Upper lobe of left lung (tissue), 6 donors: ENCODE results near the gene ARHGAP10. TPM values are rescaled to one million over a fixed set of nuclear protein-coding genes. Genes with fewer than 3 reads are reported as not detected.
A peak's percentile ranks its signal among the peaks of the same experiment; 100 is the strongest.

Experiments
- ATAC-seq, 2 donors: fragments of 200-7000 bp; cut with Tn5 transposase; one replicate each; pipeline ENCODE4 v1.9.1; 2022; ENCODE audit warnings: mild to moderate bottlenecking in 2 of 2, moderate library complexity in 2 of 2; ENCODE audit not compliant: low FRiP score in 2 of 2
- DNase-seq, 2 donors: peaks; one replicate each; pipeline ENCODE4 v3.0.0-alpha.2; 2019 to 2020
- H3K27ac ChIP-seq, 4 donors: fragments of 200-600 bp; sonication (generic); one replicate each; pipeline ENCODE4 v1.5.1; 2016 to 2019
- H3K27me3 ChIP-seq, 4 donors: fragments of 200-600 bp; sonication (generic); one replicate each; pipeline ENCODE4 v1.5.1; 2017 to 2019
- H3K36me3 ChIP-seq, 4 donors: fragments of 200-600 bp; sonication (generic); one replicate each; pipeline ENCODE4 v1.5.1; 2016 to 2019
- H3K4me1 ChIP-seq, 4 donors: fragments of 200-600 bp; sonication (generic); one replicate each; pipeline ENCODE4 v1.5.1; 2018 to 2019
- H3K4me3 ChIP-seq, 4 donors: fragments of 200-600 bp; sonication (generic); one replicate each; pipeline ENCODE4 v1.5.1; 2017 to 2019; ENCODE audit warnings: mild to moderate bottlenecking in 2 of 4, moderate library complexity in 1 of 4
- H3K9me3 ChIP-seq, 4 donors: fragments of 200-600 bp; sonication (generic); one replicate each; pipeline ENCODE4 v1.5.1; 2018 to 2019
- CTCF ChIP-seq, 6 experiments: fragments of 450-650 bp in 4 of 6; fragments of 200-600 bp in 2 of 6; sonication (generic) in 2 of 6; IDR thresholded peaks; one replicate each; pipeline ENCODE4 v1.5.1; 2016 to 2019; ENCODE audit warnings: antibody characterized with exemption in 6 of 6
- EP300 ChIP-seq, 4 donors: sonication (generic); formaldehyde crosslinking; IDR thresholded peaks; one replicate each; pipeline ENCODE4 v1.5.1; 2017; ENCODE audit warnings: antibody characterized with exemption in 4 of 4, control low read depth in 2 of 4
- POLR2A ChIP-seq, 4 donors: fragments of 450-650 bp; IDR thresholded peaks; one replicate each; pipeline ENCODE4 v1.5.1; 2016 to 2017; ENCODE audit warnings: antibody characterized with exemption in 4 of 4, mild to moderate bottlenecking in 2 of 4
- POLR2AphosphoS5 ChIP-seq, 2 donors: sonication (generic); formaldehyde crosslinking; IDR thresholded peaks; one replicate each; pipeline ENCODE4 v1.5.1; 2017; ENCODE audit warnings: antibody characterized with exemption in 2 of 2
- WGBS, 2 donors: methylation state at CpG; one replicate each; pipeline ENCODE4 v1.1.5; 2017 to 2018; 5-methylcytosine and 5-hydroxymethylcytosine counted together
- total RNA-seq, 6 donors: library from RNA; depleted of rRNA in 4 of 6; stranded (reverse); fragments of >200 nt in 4 of 6; gene quantifications; one replicate each; pipeline versions ENCODE4 v1.1.0 to v1.2.1, GENCODE V29; 2016 to 2021
- donor health status: DM: no; HTN: no; CAD: no; lungs with moderate emphysema.
- donor health status: DM: no; HTN: yes; CAD: no; lungs with severe emphysema.

The ARHGAP10 gene
- total RNA-seq, 6 donors from 2014 or later, result 25.9 to 47.1 (median 29.5) TPM

- H3K27me3 ChIP-seq, result no peaks in the 10 kb centered on the region
- H3K27ac ChIP-seq, result no peak overlapping the region
- H3K4me1 ChIP-seq, result no peaks in the 10 kb centered on the region
- peaks cover 0 to 6% (median 2%) of the 10 kb centered on the region in 4 donors for H3K36me3 ChIP-seq
- H3K9me3 ChIP-seq, result no peaks in the 10 kb centered on the region
- no peak for TF ChIP-seq POLR2A (IDR thresholded peaks at IDR 0.05)
- no peak for DNase-seq
- 56 to 76% methylated on average over 11 of the region's 11 CpGs for WGBS, 2 donors
- no peak overlapping the region for H3K4me3 ChIP-seq
- ATAC-seq, result no peak
Measured at GRCh38 chr4:147969573-147970385, 237.9 kb downstream of the ARHGAP10 start.

GRCh38 chr4:147971116-147971515 lies 239.2 kb downstream of the ARHGAP10 start:
- 93 to 99% methylated on average over 4 of the region's 4 CpGs for WGBS, 2 donors
- Histone ChIP-seq H3K27me3 (no peaks in the 10 kb centered on the region), H3K36me3 (peaks cover 0 to 6% (median 2%) of the 10 kb centered on the region in 4 donors), H3K4me3 (no peak overlapping the region), H3K4me1 (no peaks in the 10 kb centered on the region), H3K27ac (no peak overlapping the region), H3K9me3 (no peaks in the 10 kb centered on the region)
- no peak for TF ChIP-seq EP300 (IDR thresholded peaks at IDR 0.05)
- no peak for TF ChIP-seq POLR2AphosphoS5 (IDR thresholded peaks at IDR 0.05)
- no peak for TF ChIP-seq POLR2A (IDR thresholded peaks at IDR 0.05)
- TF ChIP-seq CTCF (IDR thresholded peaks at IDR 0.05), result no peak
- ATAC-seq, result no peak
- DNase-seq, result no peak

GRCh38 chr4:147975325-147975724 lies 243.4 kb downstream of the ARHGAP10 start:
- no peaks in the 10 kb centered on the region for H3K27me3 ChIP-seq
- no peak overlapping the region for H3K4me3 ChIP-seq
- no peak for DNase-seq
- H3K4me1 ChIP-seq, result no peaks in the 10 kb centered on the region
- TF ChIP-seq POLR2AphosphoS5 (IDR thresholded peaks at IDR 0.05) (no peak), POLR2A (IDR thresholded peaks at IDR 0.05) (no peak), CTCF (IDR thresholded peaks at IDR 0.05) (no peak), EP300 (IDR thresholded peaks at IDR 0.05) (no peak)
- H3K9me3 ChIP-seq, result no peaks in the 10 kb centered on the region
- peak in 1 of 2 donors; percentile 41 for ATAC-seq
- H3K36me3 ChIP-seq, result no peaks in the 10 kb centered on the region
- 87 to 90% methylated on average over 3 of the region's 3 CpGs for WGBS, 2 donors
- no peak overlapping the region for H3K27ac ChIP-seq

- no peak overlapping the region for H3K27ac ChIP-seq
- no peak overlapping the region for H3K4me3 ChIP-seq
- no peak for TF ChIP-seq POLR2A (IDR thresholded peaks at IDR 0.05)
- TF ChIP-seq CTCF (IDR thresholded peaks at IDR 0.05), result no peak
- no peak for TF ChIP-seq EP300 (IDR thresholded peaks at IDR 0.05)
- no peak for TF ChIP-seq POLR2AphosphoS5 (IDR thresholded peaks at IDR 0.05)
- DNase-seq, result no peak
- H3K9me3 ChIP-seq, result no peaks in the 10 kb centered on the region
- ATAC-seq, result no peak
- no peaks in the 10 kb centered on the region for H3K36me3 ChIP-seq
- no peaks in the 10 kb centered on the region for H3K27me3 ChIP-seq
- 83 to 91% methylated on average over 2 of the region's 2 CpGs for WGBS, 2 donors
- no peaks in the 10 kb centered on the region for H3K4me1 ChIP-seq
Measured at GRCh38 chr4:147975933-147976928, 244.3 kb downstream of the ARHGAP10 start.

- TF ChIP-seq CTCF (IDR thresholded peaks at IDR 0.05), result no peak
- no peak for TF ChIP-seq EP300 (IDR thresholded peaks at IDR 0.05)
- TF ChIP-seq POLR2AphosphoS5 (IDR thresholded peaks at IDR 0.05), result no peak
- TF ChIP-seq POLR2A (IDR thresholded peaks at IDR 0.05), result no peak
- ATAC-seq, result no peak
- no peaks in the 10 kb centered on the region for H3K9me3 ChIP-seq
Measured at GRCh38 chr4:147980586-147980985, 248.7 kb downstream of the ARHGAP10 start.

More at GRCh38 chr4:147980586-147980985, 248.7 kb downstream of the ARHGAP10 start:
- WGBS, 2 donors, result 69 to 77% methylated on average over 3 of the region's 3 CpGs
- DNase-seq, result no peak
- H3K27ac ChIP-seq, result no peak overlapping the region
- no peaks in the 10 kb centered on the region for H3K4me1 ChIP-seq
- no peaks in the 10 kb centered on the region for H3K36me3 ChIP-seq
- H3K4me3 ChIP-seq, result no peak overlapping the region
- no peaks in the 10 kb centered on the region for H3K27me3 ChIP-seq
